ENCODE results near the gene GSG1L. TPM values are rescaled to one million over a fixed set of nuclear protein-coding genes. Genes with fewer than 3 reads are reported as not detected.

GSG1L gene
- total RNA-seq, 1 donor = not detected

- no peak for DNase-seq (ENCODE audit: low read depth in 2 of 3, low spot score in 2 of 3)
These were observed 34.0 kb downstream of the GSG1L start for GRCh38 chr16:28029387-28030002.

GRCh38 chr16:28027055-28027454, 36.5 kb downstream of the GSG1L start:
- no peak for DNase-seq (ENCODE audit: low read depth in 2 of 3, low spot score in 2 of 3)

- DNase-seq (ENCODE audit: low read depth in 2 of 3, low spot score in 2 of 3) = no peak
These were observed 37.9 kb downstream of the GSG1L start for GRCh38 chr16:28025631-28026030.

GRCh38 chr16:28019218-28019617, 44.3 kb downstream of the GSG1L start:
- DNase-seq (ENCODE audit: low read depth in 2 of 3, low spot score in 2 of 3) = no peak

- DNase-seq (ENCODE audit: low read depth in 2 of 3, low spot score in 2 of 3) = no peak
These were observed 48.7 kb downstream of the GSG1L start for GRCh38 chr16:28014851-28015250.

- no peak for DNase-seq (ENCODE audit: low read depth in 2 of 3, low spot score in 2 of 3)
These were observed 49.6 kb downstream of the GSG1L start for GRCh38 chr16:28013878-28014277.

- no peak for DNase-seq (ENCODE audit: low read depth in 2 of 3, low spot score in 2 of 3)
These were observed 50.1 kb downstream of the GSG1L start for GRCh38 chr16:28013392-28013791.

GRCh38 chr16:28011971-28012445, 51.5 kb downstream of the GSG1L start:
- no peak for DNase-seq (ENCODE audit: low read depth in 2 of 3, low spot score in 2 of 3)

GRCh38 chr16:28011223-28011622, 52.3 kb downstream of the GSG1L start:
- DNase-seq (ENCODE audit: low read depth in 2 of 3, low spot score in 2 of 3) = no peak

GRCh38 chr16:28010671-28011070, 52.8 kb downstream of the GSG1L start:
- DNase-seq (ENCODE audit: low read depth in 2 of 3, low spot score in 2 of 3) = no peak

GRCh38 chr16:28009586-28010373, 53.7 kb downstream of the GSG1L start:
- DNase-seq (ENCODE audit: low read depth in 2 of 3, low spot score in 2 of 3) = no peak

- DNase-seq (ENCODE audit: low read depth in 2 of 3, low spot score in 2 of 3) = no peak
These were observed 59.6 kb downstream of the GSG1L start for GRCh38 chr16:28003923-28004322.

- no peak for DNase-seq (ENCODE audit: low read depth in 2 of 3, low spot score in 2 of 3)
These were observed 60.3 kb downstream of the GSG1L start for GRCh38 chr16:28003021-28003865.

- no peak for DNase-seq (ENCODE audit: low read depth in 2 of 3, low spot score in 2 of 3)
These were observed 61.9 kb downstream of the GSG1L start for GRCh38 chr16:28001642-28002041.

GRCh38 chr16:28001184-28001583, 62.3 kb downstream of the GSG1L start:
- no peak for DNase-seq (ENCODE audit: low read depth in 2 of 3, low spot score in 2 of 3)

- no peak for DNase-seq (ENCODE audit: low read depth in 2 of 3, low spot score in 2 of 3)
These were observed 63.0 kb downstream of the GSG1L start for GRCh38 chr16:28000314-28001169.

- DNase-seq (ENCODE audit: low read depth in 2 of 3, low spot score in 2 of 3) = no peak
These were observed 63.8 kb downstream of the GSG1L start for GRCh38 chr16:27999687-28000086.

GRCh38 chr16:27995378-27995777, 68.1 kb downstream of the GSG1L start:
- peak in 2 of 3 donors; percentile 20 to 60 for DNase-seq (ENCODE audit: low read depth in 2 of 3, low spot score in 2 of 3)

- no peak for DNase-seq (ENCODE audit: low read depth in 2 of 3, low spot score in 2 of 3)
These were observed 68.8 kb downstream of the GSG1L start for GRCh38 chr16:27994686-27995085.

- peak in 2 of 3 donors; percentile 8 to 46 for DNase-seq (ENCODE audit: low read depth in 2 of 3, low spot score in 2 of 3)
These were observed 69.9 kb downstream of the GSG1L start for GRCh38 chr16:27993587-27993986.

Data from hematopoietic multipotent progenitor cell (in vitro differentiated cells).